ENCODE data around the gene ADCY9.

ADCY9 gene

DNA sequence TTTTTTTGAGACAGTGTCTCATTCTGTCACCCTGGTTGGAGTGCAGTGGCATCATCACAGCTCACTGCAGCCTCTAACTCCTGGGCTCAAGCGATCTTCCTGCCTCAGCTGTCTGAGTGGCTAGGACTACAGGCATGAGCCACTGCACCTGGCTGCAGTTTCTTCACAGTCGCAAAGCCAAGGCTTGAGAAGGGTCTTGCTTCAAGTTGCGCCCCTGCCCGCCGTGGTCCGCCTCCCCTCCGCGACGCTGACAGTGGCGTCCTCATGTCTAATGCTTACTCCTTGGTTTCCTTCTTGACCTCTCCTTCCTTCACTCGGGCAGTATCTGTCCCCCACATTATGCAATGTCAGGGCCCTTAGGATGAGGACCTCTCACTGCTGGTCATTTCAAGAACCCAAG lies 112.7 kb downstream of the ADCY9 start:
- DNase-seq (ENCODE audit: low spot score) = no peak

DNA sequence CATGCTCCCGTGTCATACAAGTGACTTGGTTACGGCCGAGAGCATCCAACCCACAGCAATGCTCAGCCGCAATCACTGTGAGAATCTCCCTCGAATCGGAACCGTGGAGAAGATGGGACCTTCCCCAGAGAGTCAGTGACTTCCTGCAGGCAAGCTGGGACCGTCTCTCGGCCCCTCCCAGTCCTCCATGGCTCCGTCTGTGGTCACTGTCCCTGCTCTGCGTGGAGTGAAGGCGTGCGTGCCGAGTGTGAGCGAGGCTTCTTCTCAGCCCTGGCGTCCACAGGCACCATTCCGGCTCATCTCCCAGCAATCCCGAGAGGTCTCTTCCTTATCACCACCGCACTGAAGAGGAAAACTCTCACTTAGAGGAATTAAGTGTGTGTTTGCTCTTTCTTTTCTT lies 113.1 kb downstream of the ADCY9 start:
- DNase-seq (ENCODE audit: low spot score) = no peak

DNA sequence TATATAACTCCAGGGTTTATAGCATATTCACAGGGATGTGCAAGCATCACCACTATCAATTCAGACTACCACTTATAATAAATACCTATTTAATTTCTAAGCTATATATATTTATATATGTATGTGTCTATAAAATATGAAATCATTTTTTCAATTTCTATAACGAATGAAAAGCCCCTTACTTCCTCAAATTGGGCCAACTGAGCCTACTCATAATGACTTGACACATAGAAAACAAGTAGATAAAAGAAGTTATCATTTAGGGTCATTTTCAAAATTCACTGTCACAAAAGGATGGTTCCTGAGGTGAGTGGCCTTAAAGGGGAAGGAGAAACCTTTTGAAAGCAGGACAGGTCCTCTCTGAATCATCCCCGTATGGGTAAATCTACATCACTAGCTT lies 114.1 kb downstream of the ADCY9 start:
- DNase-seq (ENCODE audit: low spot score) = no peak

DNA sequence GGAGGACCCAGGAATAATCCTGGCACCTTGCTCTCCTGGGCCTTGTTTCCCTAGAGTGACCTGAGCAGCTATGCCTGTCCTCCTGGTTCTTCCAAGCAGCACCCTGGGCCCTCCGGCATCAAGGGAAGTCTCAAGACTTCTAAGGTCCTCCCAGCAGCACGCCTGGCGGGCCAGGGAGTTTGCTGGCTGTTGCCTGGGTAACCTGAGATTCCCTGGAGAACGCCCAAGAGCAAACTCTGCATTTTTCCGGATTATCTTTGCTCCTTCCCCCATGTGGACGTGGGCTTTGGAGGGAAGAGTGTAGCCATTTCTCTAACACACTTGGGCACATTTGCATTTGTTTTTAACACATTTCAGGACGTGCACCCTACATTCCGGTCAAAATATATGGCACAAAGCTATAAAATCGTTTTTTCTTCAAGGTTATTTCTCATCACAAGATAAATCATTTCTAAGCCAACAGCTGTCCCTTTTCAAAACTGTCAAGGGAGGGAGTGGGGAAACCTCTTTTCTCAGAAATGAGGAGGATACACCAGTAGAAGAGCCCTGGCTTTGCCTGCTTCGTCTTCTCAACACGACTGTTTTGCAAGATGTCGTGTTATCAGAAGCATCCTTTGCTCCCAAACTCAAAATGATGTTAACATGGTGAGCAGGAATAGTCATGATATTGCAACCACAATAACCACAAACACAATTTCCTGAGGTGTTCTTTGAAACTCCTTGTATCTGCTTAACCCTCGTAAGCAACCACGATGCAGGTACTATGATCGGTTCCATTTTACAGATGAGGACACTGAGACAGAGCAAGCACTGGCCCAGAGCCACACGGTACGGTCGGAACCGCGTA lies 116.5 kb downstream of the ADCY9 start:
- no peak for DNase-seq (ENCODE audit: low spot score)

DNA sequence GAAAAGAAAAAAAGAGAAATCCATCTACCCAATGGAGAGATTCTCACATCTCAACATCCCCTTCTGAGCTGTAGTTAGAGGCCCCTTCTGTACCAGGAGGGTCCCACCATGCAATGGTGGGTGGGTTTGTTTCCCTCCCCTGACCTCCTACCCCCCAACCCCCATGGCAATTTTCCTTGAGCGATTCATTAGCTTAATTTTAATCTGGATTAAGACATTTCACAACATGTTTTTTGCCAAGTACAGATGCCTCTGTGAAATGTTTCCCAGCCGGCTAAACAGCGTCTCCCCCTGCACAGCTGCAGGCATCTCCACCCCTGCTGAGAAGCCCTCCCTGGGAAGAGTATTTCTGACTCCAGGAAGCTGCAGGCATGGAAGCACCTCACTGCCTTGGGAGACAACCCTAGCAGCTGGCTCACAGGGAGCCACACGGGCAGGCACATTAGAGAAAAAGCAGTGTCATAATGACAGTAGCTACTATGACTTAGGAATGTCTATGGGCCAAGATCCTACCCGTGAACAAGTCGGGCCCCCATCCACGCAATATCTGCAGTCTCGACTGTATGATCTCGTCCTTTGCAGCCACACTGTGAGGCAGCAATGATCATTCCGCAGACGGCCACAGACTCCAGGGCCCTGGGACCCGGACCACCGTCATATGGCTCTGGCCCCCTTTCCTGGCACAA lies 117.3 kb downstream of the ADCY9 start:
- no peak for DNase-seq (ENCODE audit: low spot score)

DNA sequence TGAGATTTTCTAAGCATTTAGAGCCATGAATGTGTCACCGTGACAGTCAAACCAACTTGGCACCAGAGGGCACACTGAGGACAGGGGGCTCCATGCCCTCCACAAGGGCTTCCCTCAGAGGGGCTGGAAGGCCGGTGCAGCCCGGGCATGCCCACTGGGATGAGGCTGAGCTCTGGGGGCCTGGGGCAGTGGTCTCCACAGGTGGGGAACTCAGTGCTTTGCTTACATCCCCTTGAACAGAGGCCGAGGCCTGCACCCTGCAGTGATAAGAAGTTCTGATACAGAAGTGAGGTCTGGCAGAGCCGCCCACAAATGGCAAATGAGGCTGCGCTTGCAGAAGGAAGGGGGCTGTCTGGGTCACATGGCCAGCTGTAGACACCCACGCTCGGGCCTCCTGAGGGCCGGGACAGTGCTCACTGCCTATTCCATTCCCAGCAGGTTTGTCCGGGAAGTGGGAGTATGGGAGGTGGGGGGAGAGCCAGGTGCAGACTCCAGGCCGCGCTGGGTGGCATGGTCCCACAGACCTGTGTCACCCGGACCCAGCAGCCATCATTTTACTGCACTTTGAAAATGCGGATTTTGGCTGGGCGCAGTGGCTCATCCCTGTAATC lies 118.9 kb downstream of the ADCY9 start:
- DNase-seq (ENCODE audit: low spot score) = no peak

DNA sequence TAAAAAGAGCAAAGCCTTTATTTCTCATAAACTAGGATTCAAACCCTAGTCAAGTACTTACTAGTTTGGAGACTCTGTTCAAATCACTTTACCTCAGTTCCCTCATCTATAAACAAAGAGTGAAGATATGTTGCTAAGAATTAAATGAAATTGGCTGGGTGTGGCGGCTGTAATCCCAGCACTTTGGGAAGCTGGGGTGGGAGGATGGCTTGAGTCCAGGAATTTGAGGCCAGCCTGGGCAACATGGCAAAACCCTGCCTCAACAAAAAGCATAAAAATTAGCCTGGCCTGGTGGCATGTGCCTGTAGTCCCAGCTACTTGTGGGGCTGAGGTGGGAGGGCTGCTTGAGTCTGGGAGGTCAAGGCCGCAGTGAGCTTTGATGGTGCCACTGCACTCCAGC lies 121.2 kb downstream of the ADCY9 start:
- no peak for DNase-seq (ENCODE audit: low spot score)

DNA sequence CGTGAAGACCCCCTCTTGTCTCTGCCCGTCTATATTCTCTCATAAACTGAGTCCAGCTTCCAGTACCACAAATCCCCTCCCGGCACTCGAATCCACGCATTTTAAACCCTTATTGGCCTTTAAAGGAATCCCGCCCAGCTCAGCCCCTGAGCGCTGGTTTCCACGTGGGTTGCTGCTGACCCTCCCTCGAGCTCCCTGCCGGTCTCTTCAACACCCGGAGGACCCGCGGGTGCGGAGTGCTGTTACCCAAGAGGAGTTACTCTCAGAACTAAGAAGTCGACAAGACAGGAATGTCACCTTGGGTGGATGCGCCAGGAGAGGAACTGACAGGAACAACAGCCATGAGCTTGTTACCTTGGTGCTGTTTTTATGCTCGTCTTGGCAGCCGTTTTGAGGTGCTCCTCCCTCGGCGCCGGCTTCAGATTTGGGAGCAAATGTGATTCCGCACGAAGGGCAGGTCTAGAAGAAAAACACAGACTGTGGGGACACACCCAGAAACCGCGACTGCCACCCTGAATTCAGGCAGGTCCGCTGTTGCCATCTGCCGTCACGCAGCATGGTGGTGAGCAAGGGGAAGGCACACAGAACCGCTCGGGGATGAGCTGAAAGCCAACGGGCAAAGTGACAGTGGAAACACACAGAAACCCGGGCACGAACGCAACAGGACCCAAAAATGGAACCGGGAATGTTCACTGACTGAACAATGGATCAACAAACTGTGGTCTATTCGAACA lies 123.0 kb downstream of the ADCY9 start:
- no peak for DNase-seq (ENCODE audit: low spot score)

DNA sequence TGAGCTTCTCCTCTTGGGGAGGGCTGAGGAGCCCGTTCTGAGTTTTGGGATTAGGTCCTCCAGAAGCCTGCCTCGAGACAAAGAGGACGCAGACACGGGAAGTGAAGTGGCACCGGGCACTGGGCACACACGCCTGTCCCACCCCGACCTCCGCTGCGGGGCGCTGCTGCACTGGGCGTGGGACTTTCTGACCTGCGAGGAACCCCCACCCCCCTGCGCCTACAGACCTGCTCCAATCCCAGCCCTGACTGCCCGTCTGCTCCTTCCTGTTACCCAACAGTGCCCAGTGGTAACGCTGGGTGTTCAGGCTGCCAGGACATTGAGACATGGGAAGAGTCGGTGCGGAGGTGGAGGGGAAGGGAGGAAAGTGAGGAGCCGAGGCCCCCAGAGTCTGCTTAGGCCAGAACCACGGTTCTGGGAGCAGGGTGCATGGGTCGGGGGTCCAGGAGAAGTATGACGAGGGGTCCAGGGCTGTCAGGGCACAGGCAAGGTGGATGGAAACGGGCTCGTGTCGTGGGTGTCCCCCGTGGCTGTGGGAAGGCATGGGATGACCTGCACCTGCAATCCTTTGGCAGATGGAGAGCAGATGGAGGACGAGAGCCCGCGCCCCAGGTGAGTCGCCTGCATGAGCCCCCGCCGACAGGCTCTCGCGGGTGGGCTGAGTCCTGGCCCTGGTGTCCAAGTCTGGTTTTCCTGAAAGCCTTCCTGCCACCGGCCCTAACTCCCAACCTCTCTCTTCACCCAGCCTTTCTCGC lies 123.8 kb downstream of the ADCY9 start:
- no peak for DNase-seq (ENCODE audit: low spot score)

DNA sequence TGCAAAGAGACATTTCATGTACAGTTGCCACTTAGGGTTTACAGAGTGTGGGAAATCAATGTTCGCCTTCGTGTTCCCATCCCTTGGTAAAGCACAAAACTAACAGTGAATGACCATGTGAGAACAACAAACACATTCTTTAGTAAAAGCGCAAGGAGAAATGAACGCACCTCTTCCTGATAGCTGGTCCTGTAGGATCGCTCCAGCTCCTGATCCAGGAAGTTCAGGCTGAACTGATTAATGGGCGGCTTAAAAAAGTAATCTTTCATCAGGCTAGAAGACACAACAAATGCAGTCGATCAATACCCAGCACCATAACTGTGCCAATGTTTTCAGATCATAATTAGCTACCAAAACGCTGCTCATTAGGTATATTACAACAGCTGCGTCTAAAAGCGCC lies 127.4 kb downstream of the ADCY9 start:
- no peak for DNase-seq (ENCODE audit: low spot score)

DNA sequence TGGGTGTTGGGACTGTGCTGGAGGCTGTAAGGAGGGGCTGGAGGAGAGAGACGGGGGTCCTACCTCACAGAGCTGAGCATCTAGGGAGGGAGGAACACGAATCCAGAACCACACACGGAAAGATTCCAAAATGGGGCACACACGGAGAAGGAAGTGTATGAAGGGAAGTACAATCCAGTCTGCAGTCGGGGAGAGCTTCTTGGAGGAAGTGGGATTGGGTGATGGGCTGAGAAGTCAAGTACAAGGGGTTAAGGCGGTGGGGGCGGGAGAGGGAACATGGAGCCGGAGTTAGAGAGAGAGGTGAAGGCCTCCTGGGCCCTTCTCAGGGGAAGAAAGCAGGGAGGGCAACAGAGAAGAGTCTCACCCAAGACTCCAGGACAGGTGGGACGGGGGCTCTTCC lies 128.2 kb downstream of the ADCY9 start:
- no peak for DNase-seq (ENCODE audit: low spot score)

DNA sequence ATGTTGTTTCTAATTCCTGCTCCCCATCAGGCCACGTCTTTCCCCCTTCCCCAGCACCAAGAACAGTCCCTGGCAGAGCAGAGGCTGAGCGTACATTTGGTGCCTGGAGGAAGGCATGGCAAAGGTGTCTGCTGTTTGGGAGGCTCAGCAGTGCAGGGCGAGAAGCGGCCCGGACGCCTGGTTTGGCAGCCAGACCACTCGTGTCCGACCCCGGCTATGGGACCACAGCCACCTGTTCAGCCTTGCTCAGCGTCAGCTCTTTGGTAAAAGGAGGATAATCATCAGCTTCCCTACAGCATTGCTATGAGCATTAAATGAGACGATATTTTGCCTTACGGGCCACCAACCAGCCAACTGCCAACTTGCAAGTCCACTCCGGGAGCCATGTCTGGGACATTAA lies 129.0 kb downstream of the ADCY9 start:
- no peak for DNase-seq (ENCODE audit: low spot score)

DNA sequence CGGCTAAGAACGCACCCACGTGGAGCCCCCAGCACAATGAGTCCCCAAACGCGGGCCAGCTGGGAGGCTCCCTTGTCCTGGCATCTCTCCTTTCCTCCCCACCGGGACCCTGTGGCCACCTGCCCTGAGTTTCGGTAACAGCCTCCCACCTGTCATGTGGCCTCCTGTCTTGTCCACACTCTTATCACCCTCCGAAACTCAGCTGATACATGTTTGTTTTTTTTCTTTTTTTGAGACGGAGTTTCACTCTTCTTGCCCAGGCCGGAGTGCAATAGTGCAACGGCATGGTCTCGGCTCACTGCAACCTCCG lies 130.1 kb downstream of the ADCY9 start:
- DNase-seq (ENCODE audit: low spot score) = no peak

DNA sequence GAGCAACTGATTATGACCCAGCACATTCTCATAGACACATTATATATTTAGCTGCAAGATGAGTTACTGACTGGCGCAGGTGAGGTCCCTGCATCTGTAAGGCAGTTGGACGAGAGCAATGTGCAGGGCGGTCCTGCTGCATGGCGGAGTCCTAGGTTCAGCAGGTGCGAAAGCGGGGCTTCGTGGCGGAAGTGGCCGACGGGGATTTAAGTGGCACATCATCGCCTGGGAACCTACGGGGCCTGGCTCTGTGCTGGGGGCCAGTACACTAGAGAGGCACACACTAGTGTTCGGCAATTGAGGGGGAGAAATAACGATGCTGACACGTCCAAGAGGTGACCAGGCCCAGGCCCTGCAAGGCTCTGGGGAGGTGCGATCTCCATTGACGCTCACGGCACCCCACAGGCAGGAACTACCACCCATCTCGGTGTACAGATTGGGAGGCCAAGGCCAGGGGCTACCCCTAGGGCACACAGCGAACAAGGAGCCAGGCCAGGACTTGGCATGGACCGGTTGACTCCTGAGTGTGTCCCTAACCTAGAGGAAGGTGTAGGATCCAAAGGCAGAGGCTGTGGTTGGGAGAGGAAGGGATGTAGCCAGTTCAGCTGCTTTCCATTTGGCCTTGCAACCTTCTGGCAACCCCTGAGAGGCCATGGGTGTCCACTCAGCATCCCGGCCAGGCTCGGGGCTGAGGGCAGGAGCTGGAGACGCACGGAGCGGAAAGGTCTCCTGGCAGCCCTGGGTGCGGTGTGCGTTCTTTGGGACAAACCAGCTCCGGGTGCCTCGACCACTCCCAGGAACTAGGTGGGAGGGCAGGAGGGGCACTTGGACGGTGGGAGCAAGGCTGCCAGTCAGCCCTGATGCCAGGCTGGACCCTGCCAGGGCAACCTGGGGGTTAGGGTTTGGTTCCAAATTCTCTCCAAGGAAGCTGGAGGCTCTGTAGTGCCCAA lies 131.9 kb downstream of the ADCY9 start:
- no peak for DNase-seq (ENCODE audit: low spot score)

DNA sequence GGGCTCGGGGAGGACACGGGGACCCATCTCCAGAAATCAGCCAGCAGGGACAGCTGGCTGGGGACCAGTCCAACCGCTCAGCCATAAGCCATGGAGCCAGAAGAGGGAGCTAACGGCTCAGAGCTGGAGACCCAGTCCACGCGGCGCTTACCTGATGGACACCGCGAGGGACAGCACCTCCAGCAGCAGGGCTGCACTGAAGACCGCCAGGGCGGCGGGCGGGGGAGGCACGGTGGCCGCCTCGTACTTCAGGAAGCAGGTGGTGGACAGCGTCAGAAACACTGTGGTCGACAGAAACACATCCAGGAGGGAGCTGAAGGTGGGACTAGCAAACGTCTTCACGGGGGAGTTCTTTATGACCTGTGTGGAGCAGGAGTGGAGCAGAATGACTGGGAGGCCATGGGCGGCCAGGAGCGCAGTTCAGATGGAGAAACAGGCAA lies 133.1 kb downstream of the ADCY9 start:
- DNase-seq (ENCODE audit: low spot score) = no peak

DNA sequence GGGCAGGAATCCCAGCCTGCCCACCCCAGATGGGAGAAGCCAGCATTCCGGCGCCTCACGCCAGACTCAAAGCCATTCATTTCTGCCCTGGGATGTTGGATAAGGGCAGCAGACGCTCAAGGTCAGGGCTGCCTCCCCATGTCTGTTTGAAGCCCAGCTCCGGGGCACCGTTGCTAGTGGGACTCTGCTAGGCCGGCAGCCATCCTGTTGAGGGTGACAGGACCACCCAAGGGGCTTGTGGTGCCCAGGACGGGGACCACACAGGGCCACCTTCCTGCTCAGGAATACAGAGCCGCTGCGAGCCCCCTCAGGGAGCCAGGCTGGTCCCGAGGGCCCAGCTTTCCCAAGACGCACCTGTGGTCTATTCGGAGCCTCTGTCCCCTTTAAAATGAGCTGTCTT lies 134.0 kb downstream of the ADCY9 start:
- DNase-seq (ENCODE audit: low spot score) = no peak

DNA sequence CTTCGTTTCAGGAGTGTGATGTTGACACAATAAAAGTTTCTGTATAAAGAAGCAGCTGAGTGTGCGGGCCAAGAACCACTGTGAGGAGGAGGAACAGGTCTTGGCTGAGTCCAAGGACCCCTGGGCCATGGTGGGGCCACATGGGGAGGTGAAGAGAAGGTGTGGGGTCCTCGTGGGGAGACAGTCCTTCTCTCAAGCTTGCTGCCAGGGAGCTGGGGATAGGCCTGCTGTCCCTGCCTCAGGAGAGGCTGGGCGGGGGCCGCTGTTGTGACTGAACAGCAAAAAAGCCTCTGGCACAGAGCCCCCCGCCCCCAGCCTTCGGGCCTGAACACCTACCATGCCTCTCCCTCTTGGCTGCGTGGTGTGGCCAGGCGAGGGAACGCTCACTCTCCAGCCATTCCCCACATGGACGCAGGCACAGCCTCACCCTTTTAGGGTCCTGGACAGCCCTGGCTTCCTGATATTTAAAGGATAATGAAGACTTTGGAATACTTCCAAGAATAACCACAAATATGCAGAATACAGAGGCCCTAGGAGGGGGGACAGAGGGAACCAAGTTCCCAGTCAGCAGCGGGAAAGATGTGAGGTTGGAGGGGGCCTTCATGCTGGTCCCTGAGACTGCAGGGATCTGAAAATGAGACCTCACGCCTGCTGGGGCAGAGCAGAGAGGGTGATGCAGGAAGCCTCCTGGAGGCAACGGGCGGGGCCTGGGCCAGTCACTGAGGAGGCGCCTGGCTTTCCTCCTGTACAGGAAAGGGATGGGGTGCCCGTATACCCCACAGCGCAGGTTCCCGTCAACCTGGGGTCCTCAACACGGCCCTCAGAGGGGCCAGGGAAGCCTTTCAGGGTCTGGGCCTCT lies 135.8 kb downstream of the ADCY9 start:
- no peak for DNase-seq (ENCODE audit: low spot score)

DNA sequence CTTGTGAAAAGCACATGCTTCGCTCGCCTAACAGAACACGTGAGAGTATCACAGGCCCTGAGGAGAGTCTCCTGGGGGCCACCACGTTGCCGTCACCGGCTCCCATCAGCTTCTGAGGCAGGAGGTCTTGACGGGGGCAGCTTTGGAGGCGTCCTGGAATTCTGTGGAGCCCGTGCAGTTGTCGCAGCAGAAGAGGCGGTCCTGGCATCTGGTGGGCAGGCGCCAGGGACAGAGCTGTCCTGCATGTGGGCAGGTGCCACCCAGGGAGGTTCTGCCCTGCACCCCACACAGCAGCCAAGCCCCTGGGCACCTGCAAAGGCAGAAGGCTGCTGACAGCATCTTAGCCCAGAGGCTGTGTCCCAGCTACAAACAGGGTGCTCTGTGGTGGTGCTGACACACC lies 136.7 kb downstream of the ADCY9 start:
- DNase-seq (ENCODE audit: low spot score) = no peak

DNA sequence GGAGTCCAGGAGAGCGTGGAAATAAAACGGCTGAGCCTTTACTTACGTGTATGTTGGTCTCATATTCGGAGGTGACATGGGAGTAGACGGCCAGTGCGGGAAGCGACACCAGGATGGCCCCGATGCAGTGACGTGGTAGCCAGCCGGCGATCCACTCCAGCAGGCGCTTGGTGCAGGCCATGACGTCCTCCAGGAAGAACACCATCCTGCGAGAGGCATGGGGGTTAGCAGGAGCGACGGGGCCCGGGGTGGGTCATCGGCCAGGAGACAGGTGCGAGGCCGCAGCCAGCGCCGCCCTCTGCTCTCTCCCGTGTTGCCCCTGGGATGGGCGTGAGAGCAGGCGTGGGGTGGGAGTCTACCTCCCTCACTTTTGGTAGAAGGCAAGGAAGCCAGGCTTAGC lies 137.2 kb downstream of the ADCY9 start:
- DNase-seq (ENCODE audit: low spot score) = no peak

DNA sequence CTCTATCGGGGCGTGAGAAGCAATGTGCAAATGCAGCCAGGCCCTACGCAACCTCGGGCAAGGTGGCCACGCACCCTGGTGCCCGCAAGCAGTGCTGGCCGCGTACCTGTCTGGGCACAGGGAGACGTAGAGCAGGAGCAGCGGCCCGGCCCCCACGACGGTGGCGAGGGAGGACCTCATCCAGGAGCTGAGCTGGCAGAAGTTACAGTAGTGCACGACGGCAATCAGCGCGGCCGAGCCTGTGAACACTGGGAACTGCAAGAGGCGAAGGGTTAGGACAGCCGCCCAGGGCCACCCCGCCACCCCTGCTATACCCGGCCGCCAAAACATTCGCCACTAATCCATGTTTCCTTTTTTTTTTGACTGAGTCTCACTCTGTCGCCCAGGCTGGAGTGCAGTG lies 138.9 kb downstream of the ADCY9 start:
- DNase-seq (ENCODE audit: low spot score) = no peak
